Stimulated activated CD4-positive, alpha-beta T cell treated with anti-CD3 and anti-CD28 coated beads, Interleukin-1b, Interleukin-23, amount 100 ng/mL, for 48 hours (primary cell): Measurements from ENCODE around the gene FBXO38.

Experiments
- DNase-seq: peaks from one replicate; pipeline ENCODE4 v3.0.0-alpha.2; 2020

The FBXO38 gene

GRCh38 chr5:148383564-148384379, at the start of gene FBXO38:
Gene FBXO38, plus strand, starts transcription at chr5:148383958. Its CDS starts 10,819 bp downstream, at chr5:148394777.
- DNase-seq: peak; percentile 96

GRCh38 chr5:148335259-148335658, 48.5 kb upstream of the FBXO38 start, which contains the start of gene SPINK9:
Gene SPINK9, plus strand, starts transcription at chr5:148335559. Its CDS starts 55 bp downstream, at chr5:148335614.
- no peak for DNase-seq

- DNase-seq: no peak
Observed at GRCh38 chr5:148336704-148337435, 46.9 kb upstream of the FBXO38 start.

- DNase-seq: no peak
Observed at GRCh38 chr5:148342371-148343045, 41.2 kb upstream of the FBXO38 start.

- no peak for DNase-seq
Observed at GRCh38 chr5:148343046-148343407, 40.7 kb upstream of the FBXO38 start.

GRCh38 chr5:148343603-148344487, 39.9 kb upstream of the FBXO38 start:
- no peak for DNase-seq

- no peak for DNase-seq
Observed at GRCh38 chr5:148347706-148348105, 36.1 kb upstream of the FBXO38 start.

GRCh38 chr5:148352696-148353095, 31.1 kb upstream of the FBXO38 start:
- no peak for DNase-seq

- no peak for DNase-seq
Observed at GRCh38 chr5:148353634-148354033, 30.1 kb upstream of the FBXO38 start.

- DNase-seq: no peak
Observed at GRCh38 chr5:148364343-148364742, 19.4 kb upstream of the FBXO38 start.

- DNase-seq: no peak
Observed at GRCh38 chr5:148368299-148368698, 15.5 kb upstream of the FBXO38 start.

- no peak for DNase-seq
Observed at GRCh38 chr5:148372166-148372725, 11.5 kb upstream of the FBXO38 start.

GRCh38 chr5:148372893-148373292, 10.9 kb upstream of the FBXO38 start:
- DNase-seq: no peak

- no peak for DNase-seq
Observed at GRCh38 chr5:148374690-148375360, 8.9 kb upstream of the FBXO38 start.

GRCh38 chr5:148376198-148376597, 7.6 kb upstream of the FBXO38 start:
- DNase-seq: no peak

GRCh38 chr5:148378670-148379069, 5.1 kb upstream of the FBXO38 start:
- no peak for DNase-seq

- DNase-seq: no peak
Observed at GRCh38 chr5:148379340-148379739, 4.4 kb upstream of the FBXO38 start.

GRCh38 chr5:148381906-148382305, 1.9 kb upstream of the FBXO38 start:
- no peak for DNase-seq

GRCh38 chr5:148382961-148383360, 797 bp upstream of the FBXO38 start:
- no peak for DNase-seq

GRCh38 chr5:148384380-148384737, 601 bp downstream of the FBXO38 start:
- peak; percentile 11 for DNase-seq

GRCh38 chr5:148385094-148385493, 1.3 kb downstream of the FBXO38 start:
- DNase-seq: no peak

GRCh38 chr5:148386041-148386440, 2.3 kb downstream of the FBXO38 start:
- no peak for DNase-seq
